Right renal cortex interstitium (tissue), 3 donors: Measurements from ENCODE around the gene C5orf52. TPM values are rescaled to one million over a fixed set of nuclear protein-coding genes. Genes with fewer than 3 reads are reported as not detected.
A peak's percentile ranks its signal among the peaks of the same experiment; 100 is the strongest.
"Not testable (repeated sequence)": the region's sequence is repeated elsewhere in the genome, so short reads cannot be mapped to it uniquely, and the experiment has no call there.

Experiments
- DNase-seq, 3 donors: peaks; one replicate each; pipeline ENCODE4 v3.0.0-alpha.2; 2013; ENCODE audit warnings: low read depth in 3 of 3, low spot score in 2 of 3
- polyA plus RNA-seq, 3 donors: library from polyadenylated mRNA; unstranded; fragments of 120-200 nt; gene quantifications; one replicate each; pipeline ENCODE4 v1.2.1, GENCODE V29; 2013; ENCODE audit not compliant: insufficient read length in 3 of 3

C5orf52 gene
- polyA plus RNA-seq, 3 donors, result not detected

DNA sequence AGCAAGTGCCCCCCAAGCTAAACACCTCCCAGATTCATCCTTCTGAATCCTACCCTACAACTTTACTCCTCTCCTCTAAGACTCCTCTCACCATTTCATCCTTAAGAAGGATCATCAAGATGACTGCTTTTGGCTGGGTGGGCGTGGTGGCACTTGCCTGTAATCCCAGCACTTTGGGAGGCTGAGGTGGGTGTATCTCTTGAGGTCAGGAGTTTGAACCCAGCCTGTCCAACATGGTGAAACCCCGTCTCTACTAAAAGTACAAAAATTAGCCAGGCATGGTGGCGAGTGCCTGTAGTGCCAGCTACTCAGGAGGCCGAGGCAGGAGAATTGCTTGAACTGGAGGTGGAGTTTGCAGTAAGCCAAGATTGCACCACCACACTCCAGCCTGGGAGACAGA lies 3.0 kb downstream of the C5orf52 start:
- DNase-seq, result not testable (repeated sequence)

DNA sequence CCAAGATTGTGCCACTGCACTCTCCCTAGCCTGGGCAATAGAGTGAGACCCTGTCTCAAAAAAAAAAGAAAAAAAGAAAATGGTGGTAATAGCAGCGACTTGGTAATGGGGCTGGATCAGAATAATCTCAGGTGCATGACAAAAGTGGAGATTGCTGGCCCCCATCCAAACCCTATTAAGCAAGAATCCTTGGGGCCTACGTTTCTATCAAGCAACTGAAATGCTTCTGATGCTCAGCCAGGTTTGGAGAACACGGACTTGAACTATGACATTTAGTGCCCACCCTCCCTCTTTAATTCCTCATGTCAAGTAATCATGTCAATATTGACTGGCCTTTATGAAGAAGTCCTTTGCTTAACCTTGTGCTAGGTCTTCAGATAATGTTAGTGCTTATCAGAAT lies 6.6 kb downstream of the C5orf52 start:
- DNase-seq, result no peak

DNA sequence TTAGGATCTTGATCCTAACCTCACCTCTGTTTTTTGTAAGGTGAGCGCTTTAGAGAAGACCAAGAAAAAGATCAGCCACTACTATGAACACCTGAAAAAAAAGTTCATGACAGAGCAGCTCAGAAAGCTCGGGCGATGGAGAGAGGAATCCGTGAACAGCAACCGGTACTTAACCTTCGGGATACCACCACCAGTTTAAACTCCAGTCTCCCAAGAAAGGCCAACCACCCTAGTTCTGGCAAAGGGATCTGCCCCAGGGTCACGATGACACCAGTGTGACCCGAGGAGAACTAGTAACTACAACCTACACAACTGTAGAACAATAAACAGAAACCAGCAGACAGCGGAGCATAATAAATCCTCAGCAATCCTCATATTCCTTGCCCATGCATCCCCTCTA lies 8.5 kb downstream of the C5orf52 start:
- no peak for DNase-seq

DNA sequence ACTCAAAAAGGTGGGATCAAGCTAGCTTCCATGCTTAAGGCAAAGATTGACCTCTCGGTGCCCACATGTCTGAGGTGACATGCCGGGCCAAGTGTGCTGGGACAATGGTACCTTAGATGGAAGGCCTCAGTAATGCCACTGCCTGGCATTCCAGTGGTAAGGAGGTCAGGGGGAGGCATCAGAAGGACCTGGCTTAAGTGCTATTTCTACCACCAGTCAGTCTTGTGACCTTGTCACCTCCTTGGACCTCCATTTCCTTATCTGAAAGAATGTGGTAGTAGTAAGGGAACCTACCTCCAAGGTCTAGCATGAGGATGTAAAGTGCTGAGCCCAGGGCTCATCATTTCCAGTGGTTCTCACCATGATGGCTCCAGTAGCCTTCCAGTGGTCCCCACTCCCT lies 8.9 kb downstream of the C5orf52 start:
- no peak for DNase-seq

DNA sequence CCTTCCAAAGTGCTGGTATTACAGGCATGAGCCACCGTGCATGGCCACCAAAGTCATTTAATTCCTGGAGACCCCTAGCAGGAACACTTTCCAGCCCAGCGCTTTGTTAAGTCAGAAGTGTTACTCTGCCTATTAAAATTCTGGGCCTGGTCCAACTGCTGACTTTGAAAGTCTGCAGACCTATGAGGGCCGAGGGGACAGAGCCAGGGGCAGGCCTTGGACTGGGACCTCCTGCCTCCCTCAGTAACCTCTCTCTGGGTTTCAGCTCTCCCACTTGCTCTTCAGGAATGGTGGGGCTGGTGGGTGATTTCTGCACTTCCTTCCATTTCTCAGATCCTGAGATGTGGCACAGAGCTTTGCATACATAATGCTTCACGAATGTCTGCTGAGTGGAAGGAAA lies 9.7 kb downstream of the C5orf52 start:
- DNase-seq, result no peak

DNA sequence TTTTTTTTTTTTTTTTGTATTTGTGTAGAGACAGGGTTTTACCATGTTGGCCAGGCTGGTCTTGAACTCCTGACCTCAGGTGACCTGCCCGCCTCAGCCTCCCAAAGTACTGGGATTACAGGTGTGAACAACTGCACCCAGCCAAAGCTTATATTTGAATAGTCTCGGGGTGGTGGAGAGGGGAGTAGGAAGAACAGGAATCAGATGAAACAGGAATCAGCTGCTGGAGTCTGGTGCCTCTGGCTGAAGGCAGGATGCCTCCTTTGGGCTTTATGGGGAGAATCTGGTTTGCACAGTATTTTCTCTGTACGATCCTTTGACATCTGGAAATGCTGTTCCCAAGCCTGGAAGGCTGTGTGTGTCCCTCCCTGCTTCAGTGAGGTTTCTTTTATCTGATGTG lies 10.9 kb downstream of the C5orf52 start:
- no peak for DNase-seq

DNA sequence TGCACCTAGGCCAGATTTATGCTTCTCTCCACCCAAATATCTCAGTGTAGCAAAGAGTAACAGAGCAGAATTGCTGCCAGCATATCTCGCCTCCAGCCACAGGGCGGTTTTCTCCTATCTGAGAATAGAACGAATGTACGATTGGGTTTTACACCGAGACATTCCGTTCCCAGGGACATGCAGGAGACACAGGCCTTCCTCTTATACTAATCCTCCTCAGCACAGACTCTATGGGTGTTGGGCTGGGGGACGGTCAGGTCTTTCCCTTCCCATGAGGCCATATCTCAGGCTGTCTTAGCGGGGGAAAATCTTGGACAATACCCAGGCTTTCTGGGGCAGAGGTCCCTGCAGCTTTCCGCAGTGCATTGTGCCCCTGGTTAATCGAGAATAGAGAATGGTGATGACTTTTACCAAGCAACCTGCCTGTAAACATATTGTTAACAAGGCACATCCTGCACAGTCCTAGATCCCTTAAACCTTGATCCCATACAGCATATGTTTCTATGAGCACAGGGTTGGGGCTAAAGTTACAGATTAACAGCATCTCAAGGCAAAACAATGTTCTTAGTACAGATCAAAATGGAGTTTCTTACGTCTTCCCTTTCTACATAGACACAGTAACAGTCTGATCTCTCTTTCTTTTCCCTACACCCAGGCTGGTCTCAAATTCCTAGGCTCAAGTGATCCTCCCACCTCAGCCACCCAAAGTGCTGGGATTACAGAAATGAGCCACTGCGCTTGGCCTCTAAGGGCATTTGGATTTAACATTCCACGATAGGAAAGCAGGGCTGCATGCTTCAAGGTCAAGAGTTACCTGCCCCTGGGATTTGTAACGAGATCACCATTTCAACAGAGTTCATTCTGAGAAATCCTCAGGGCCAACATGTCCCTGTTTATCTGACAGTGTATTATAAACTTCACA lies 15.2 kb downstream of the C5orf52 start:
- DNase-seq, result not testable (repeated sequence)

DNA sequence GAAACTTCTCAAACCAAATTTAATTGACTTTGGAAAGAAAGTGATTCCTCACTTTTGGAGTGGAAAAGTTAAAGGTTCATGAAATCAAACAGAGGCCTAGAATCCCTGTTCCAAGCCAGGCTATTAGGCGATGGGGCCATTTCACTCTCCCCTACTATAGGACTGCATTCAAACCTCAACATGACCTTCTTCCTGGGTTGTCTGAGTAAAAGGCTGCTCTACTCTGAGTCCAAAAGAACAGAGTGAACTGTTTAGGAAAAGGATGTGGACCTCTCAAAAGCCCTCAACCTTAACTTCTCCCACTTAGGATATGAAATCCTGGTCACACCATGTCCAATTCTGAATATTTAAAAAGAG lies 15.8 kb downstream of the C5orf52 start:
- DNase-seq, result no peak

DNA sequence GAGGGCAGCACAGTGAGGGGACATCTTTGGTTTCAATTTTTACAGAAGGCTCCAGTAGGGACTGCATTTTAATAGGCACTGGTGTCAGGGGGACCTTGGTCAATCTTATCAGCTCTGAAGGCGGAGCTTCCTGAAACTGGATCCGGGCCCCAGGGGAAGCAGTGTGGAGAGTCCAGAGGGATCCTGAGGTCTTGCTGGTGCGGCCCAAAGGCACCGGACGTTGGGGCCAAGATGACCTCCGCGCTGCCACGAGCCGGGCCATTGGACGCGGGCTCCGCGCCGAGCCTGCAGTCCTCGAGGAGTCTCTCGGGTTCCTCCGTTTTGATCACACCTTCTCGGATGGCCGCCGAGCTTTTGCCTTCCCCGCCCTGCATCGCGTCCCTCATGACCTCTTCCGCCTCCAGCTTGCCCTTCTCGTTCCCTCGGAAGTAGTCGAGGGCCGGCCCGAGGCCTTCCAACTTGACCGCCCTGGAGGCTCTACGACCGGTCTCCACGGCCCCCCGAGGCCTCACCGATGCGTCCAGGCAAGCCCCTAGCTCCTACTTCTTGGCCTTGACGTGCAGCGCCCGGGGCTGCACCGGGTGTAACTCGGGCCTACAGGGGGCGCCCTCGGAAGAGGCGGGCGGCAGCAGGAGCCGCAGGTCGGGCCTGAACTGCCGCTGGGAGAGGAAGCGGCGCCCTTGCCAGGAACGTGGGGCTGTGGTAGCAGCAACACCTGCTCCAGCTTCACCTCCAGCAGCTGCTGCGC lies 18.8 kb downstream of the C5orf52 start:
- DNase-seq, result no peak

DNA sequence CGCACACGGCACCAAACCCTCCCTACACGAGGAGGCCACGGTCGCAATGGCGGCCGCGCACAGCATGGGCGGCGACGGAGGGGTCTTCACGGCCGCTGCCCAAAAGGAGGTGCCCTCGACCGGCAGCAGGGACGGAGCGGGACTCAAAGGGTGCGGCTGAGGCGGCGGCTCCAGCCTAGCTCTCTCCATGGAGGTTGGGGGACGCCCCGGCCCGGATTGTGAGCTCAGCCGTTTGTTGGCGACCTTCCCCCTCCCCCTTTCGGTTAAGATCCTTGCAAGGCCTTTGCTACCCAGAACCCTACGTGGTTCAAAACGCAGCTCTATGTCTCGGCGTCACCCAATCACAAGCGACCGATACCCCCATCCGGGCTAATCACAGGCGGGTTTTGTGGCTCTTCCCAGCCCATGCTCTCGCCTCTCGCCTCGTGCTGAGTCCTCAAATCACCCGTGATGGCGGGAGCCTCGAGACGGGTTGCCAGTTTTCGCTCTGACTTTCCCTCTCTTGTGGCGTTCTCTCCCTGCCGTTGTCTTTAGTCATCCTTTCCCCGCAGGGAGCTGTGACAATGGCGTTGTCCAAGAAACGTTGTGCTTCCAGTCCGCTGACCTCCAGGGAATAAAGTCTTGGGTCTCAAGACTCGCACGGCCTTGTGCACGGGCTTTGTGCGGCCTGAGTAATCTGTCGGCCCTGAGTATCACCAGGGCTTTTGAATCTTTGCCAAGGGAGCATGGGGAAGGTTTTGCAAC lies 19.5 kb downstream of the C5orf52 start:
- no peak for DNase-seq

DNA sequence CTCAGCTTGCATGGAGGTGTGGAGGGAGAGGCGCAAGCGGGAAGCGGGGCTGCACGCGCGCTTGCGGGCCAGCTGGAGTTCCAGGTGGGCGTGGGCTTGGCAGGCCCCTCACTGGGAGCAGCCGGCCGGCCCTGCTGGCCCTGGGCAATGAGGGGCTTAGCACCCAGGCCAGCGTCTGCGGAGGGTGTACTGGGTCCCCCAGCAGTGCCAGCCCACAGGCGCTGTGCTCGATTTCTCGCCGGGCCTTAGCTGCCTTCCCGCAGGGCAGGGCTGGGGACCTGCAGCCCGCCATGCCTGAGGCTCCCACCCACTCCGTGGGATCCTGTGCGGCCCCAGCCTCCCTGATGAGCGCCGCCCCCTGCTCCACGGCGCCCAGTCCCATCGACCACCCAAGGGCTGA lies 22.5 kb downstream of the C5orf52 start:
- not testable (repeated sequence) for DNase-seq

DNA sequence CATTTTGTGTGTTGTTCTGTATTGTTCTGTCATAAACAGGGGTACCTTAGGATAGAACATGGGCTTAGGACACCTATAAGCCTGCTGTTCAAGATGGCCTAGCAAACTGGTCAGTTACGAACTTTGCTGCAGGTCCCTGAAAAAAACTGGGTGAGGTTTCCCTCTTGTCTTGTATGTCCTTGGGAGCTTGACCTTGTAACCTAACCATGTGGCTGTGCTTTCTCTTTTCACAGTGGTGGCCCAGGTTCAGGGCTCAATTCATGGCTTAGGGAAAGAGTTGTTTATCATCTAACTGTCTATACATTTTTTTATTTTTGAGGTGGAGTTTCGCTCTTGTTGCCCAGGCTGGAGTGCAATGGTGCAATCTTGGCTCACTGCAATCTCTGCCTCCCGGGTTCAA lies 24.8 kb downstream of the C5orf52 start:
- not testable (repeated sequence) for DNase-seq

DNA sequence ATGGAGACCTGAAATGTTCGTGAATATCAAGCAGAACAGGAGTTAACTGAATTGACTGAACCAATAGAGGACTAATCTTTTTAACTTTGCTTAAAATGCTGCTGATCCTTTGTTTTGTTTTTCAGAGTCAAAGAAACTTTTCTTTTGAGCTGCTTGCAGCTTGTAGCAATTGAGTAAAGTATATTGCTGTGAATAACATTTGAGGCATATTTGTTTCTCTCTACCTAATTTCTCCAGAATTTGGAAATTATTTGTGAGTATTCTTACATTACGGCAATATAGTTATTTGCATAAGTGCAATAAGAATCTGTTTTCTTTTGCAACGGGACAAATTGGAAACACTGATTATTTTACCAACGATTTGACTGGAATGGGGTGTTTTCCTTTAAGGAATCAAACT lies 27.3 kb downstream of the C5orf52 start:
- not testable (repeated sequence) for DNase-seq

DNA sequence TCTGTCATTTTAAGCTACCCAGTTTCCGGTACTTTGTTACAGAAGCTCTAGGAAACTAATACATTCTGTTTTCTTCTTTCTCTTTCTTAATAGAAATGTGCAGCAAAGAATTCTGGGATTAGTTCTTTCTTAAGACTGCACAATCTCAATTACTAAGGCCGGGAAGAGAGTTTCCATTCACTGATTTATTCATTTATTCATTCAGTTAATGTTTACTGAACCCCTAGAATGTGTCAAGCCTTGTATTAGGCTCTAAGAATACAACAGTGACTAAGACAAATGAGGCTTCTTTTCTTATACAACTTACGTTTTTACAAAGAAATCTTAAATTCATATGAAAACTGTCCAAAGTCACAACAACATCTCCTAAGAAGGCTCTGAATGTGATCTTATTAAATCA lies 32.4 kb downstream of the C5orf52 start:
- no peak for DNase-seq

DNA sequence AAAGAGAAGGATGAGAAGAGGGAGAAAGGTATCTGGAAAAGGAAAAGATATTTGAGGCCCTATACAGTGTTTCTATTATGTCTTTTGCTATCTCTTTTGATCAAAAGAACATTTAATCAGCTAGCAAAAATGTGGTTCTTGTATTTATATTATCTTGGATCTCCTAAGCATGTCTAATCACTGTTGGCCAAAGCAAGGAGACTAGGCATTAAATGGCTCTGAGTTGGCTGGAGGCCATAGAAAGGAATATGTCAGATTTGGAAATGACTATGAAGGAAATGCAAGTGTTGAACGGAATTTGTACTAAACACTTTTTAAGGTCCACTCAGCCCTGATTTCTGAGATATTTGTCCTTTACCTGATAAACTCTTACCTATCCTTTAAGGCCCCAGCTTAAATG lies 37.5 kb downstream of the C5orf52 start:
- DNase-seq, result no peak

DNA sequence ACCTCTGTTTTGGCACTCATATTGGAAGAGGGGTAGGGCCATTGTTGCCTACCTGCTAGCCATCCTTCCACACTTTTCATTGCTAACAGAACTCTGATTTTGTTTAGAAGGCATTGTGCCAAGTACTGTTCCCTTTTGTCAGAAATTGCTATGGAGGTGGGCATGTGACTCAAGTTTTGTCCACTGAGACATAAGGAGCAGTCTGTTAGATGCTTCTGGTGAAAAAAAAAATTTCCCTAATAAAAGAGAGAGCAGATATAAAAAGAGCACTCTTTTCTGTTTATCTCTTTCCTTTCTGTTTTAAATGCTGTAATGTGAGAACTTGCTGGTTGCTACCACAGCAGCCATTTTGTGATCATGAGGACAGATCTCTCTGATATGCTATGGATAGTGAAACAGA lies 38.0 kb downstream of the C5orf52 start:
- DNase-seq, result no peak

DNA sequence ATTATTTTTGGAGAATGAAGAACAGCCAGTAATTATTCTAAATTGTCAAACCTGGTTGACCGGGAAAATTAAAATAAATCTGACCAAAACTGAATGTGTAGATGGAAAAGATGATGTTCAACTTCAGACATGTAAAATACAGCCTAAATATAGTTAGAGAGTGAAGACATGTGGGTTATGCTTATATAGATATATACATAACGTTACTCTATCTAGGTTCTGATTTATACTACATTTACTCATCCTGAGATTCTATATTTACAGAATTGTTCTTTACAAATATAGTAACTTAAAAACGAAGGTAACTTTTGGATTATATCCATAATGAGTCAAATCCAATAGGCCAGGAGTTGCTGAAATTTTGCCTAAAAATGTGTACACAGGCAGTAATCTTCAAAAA lies 39.1 kb downstream of the C5orf52 start:
- no peak for DNase-seq

DNA sequence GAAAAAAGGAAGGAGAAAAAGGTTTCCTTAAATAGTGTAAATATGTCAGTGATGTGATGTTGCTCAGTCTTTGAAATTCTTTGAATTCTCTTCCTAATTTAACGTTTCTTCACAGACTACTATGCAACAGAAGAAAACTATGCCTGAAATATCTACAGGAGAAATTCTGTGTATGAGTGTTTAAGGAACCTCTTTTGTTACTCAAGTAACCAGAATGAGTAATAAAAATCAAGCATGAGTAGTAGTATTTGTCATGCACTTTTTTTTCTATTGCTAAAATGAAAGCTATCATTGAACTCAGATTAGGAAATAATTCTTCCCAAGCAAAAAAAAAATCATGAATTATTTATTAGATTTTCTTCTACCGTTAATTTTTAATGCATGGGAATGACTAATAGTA lies 39.5 kb downstream of the C5orf52 start:
- DNase-seq, result no peak

DNA sequence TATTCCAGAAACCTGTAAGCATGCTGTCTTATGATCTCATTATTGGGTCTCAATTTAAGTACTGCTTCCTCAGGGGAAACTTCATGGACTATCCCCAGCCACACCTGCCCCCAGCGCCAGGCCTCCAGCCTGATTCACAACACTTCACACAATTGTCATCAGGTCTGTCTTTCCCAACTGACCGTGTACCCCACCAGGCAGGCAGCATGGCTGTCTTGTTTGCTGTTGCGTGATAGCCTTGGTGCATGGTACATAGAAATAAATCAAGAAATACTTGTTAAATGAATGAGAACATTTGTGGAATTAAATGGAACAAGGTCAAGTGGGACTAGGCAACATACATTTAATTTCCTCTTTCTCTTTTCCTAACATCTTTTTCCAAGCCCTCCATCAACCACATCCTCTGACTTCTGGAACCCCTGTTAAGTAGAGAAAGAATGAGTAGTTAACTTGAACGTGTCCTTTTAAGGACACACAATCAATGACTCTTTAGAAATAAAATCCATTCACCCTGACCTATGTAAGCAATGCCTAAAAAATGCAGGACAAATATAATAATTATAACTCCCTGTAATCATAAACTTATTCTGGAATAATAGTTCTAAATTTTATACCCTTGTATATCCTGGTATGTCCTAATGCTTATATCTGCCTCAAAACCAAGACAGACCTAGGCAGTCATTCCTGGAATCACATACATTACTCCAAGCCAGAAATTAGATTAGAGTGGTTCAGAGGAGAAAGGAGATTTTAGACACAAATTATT lies 42.7 kb downstream of the C5orf52 start:
- DNase-seq, result no peak

DNA sequence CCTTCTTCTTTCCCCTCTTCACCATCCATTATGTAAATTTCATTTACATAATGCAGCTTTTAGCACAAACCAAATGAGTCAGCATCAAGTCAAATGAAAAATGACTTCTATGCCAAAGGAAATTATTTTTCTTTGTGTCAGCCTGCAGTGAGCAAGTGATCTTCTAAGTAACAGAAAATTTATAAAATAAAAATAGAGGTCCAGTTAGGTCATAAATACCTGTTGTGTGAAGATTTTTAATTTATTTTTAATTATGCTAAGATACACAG lies 43.2 kb downstream of the C5orf52 start:
- no peak for DNase-seq

DNA sequence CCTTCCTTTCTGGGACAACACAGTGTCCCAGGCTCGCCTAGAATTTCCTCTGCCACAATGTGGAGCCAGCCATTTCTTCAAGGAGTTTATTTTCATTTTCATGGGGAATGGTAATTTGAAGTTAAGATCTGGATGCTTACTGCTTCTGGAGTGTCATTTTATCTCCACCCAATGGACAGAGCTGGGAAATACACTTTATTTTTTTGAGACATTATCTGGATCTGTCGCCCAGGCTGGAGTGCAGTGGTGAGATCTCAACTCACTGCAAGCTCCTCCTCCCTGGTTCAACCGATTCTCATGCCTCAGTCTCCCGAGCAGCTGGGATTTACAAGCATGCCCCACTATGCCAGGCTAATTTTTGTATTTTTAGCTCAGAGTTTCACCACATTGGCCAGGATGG lies 47.2 kb downstream of the C5orf52 start:
- peak in 2 of 3 donors; percentile 31 to 32 for DNase-seq
